RCC 7860 (cell line): ENCODE measurements around the gene EPHA6.
"Not testable (repeated sequence)": the region's sequence is repeated elsewhere in the genome, so short reads cannot be mapped to it uniquely, and the experiment has no call there.

ENCODE experiments used
- DNase-seq: peaks from one replicate; pipeline ENCODE4 v3.0.0-alpha.2; 2015; ENCODE audit warnings: low spot score
- FAIRE-seq: peaks from 2 replicates; lab custom pipeline; 2012; peaks lifted over from hg19 to GRCh38; lab: Jason Lieb, UNC

EPHA6 gene

DNA sequence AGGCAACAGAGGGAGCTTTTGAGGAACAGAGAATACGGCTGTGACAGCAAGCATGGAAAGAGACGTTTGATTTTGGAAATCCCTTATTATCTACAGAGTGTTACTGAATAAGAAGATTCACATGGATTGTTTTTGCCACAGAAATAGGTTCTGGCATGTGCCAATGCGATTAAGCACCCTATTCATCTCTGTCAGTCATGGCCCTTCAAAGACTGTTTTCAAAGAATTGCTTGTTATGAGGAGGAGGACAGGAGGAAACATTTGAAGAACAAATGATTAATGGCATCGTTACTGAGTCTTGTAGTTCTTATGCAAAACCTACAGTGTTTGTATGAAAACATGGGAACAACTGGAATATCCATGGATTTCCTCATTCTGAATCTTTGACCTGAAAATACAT is 86.2 kb downstream of the EPHA6 start:
- no peak for FAIRE-seq
- DNase-seq = no peak

- DNase-seq (no peak), FAIRE-seq (no peak)
These were observed 101.1 kb downstream of the EPHA6 start for GRCh38 chr3:96915445-96915844.

DNA sequence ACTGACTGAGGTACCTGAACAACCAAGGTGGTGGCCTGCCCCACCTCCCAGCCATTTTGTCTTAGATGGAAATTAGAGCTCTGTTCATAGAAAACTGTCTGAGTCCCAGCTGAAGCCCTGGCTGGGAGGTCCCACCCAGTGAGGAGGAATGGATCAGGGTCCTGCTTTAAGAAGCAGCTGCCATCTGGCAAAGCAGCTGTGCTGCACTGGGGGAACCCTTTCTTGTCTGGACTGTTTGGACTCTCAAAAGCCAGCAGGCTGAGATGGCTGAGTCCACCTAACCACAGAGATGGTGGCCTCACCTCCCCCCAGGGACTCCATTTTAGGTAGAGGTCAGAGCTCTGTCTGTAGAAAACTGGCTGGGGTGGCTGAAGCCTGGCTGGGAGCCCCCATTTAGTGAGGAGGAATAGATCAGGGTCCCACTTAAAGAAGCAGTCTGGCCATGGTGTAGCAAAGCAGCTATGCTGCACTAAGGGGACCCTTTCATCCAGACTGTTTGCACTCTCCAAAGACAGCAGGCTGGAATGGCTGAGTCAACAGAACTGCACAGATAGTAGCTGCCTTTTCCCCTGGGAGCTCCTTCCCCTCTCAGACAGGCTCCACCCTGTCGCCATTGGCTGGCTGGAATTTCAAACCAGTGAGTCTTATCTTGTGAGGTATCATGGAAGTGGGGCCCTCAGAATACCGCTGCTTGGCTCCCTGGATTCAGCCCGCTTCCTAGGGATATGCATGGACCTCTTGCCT is 116.9 kb downstream of the EPHA6 start:
- DNase-seq (peak; percentile 35), FAIRE-seq (no peak)

DNA sequence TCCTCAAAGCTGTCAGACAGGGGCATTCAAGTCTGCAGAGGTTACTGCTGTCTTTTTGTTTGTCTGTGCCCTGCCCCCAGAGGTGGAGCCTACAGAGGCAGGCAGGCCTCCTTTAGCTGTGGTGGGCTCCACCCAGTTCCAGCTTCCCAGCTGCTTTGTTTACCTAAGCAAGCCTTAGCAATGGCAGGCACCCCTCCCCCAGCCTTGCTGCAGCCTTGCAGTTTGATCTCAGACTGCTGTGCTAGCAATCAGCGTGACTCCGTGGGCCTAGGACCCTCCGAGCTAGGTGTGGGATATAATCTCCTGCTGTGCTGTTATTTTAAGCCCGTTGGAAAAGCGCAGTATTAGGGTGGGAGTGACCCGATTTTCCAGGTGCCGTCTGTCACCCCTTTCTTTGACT is 127.7 kb downstream of the EPHA6 start:
- FAIRE-seq = not testable (repeated sequence)

GRCh38 chr3:96958856-96959255 is 144.5 kb downstream of the EPHA6 start:
- FAIRE-seq = no peak
- DNase-seq = no peak

More for the DNA sequence above, 127.7 kb downstream of the EPHA6 start:
- not testable (repeated sequence) for DNase-seq

- no peak for FAIRE-seq
- no peak for DNase-seq
These were observed 145.1 kb downstream of the EPHA6 start for GRCh38 chr3:96959474-96959873.

GRCh38 chr3:96959901-96960641 is 145.7 kb downstream of the EPHA6 start:
- DNase-seq = no peak
- FAIRE-seq = no peak

- DNase-seq = no peak
- FAIRE-seq = no peak
These were observed 146.4 kb downstream of the EPHA6 start for GRCh38 chr3:96960661-96961330.

DNA sequence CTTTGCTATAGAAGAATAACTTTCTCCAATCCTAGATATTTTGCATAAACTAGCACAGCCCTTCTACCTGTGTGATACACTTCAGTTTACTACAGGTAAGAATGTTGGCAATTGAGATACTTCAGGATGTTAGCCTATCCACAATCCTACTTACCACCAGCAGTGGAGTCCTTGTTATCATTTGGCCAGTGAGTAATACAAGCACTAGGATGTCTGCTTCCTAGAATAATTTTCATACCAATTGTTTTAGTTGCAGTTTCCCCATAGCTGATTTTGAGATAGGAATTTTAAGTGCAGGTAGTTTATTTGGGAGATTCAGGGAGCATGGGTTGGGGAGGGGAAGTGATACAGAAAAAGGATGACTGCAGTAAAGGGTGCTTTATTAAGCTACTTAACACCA is 147.2 kb downstream of the EPHA6 start:
- DNase-seq (no peak), FAIRE-seq (no peak)

DNA sequence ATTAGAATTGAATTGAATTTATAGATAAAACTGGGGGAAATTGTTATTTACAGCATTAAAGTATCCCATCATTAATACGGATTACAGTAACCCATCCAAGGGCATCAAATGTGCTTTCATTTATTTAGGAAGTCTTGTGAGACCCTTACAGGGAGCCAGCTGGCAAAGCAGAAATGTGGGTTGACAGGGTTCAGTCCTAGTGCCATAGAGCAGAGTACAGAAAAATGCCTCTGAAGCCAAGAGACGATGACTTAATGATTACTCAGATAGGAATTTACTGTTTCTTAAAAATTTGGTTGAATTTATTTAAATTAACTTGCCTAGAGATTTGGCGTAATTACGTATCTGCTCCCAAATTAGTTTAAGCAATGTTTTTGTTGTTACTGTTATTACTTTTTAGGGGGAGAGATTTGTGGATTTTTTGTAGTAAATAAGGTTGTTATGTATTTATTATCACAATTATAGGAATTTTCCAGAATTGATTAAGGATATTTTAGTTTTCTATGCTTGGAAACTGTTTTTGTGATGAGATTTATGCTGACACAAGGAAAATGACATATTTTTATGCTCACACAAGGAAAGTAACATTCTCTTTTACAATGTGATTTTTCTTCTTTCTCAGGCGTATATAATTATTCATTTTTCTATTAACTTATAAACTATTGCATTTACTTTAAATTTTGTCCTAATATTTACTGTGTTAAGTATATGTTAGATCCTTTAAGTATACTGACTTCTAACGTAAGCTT is 152.0 kb downstream of the EPHA6 start:
- FAIRE-seq = no peak
- DNase-seq = no peak

GRCh38 chr3:96970211-96970610 is 155.8 kb downstream of the EPHA6 start:
- DNase-seq = no peak
- no peak for FAIRE-seq

DNA sequence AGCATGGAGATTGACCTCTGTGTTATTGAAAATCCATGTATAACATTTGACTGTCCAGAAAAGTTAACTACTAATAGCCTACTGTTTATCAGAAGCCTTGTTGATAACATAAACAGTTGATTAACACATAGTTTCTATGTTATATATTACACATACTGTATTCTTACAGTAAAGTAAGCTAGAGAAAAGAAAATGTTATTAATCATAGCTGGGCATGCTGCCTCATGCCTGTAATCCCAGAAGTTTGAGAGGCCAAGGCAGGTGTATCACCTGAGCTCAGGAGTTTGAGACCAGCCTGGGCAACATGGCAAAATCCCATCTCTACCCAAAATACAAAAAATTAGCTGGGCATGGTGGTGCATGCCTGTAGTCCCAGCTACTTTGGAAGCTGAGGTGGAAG is 163.3 kb downstream of the EPHA6 start:
- FAIRE-seq (no peak), DNase-seq (no peak)

- DNase-seq = not testable (repeated sequence)
- FAIRE-seq = peak; percentile 71
These were observed 169.3 kb downstream of the EPHA6 start for GRCh38 chr3:96983716-96984115.

- DNase-seq = no peak
- no peak for FAIRE-seq
These were observed 171.8 kb downstream of the EPHA6 start for GRCh38 chr3:96986241-96986640.

DNA sequence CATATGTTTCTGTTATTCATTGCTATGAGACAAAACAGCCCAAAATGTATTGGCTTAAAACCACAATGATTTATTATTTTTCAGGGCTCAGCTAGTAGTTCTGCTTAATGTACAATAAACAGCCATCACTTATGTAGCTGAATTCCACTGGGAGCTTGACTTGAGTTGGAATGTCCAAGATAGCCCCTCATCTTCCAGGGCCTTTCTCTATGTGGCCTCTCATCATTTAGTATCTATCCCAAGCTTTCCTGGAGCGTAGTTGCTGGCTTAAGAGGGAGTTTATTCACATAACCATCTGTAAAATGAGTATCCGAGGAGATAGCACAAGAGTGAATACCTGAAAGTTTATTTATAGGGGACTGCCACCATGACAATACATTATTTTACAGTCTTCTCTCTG is 176.8 kb downstream of the EPHA6 start:
- no peak for DNase-seq
- FAIRE-seq = no peak

DNA sequence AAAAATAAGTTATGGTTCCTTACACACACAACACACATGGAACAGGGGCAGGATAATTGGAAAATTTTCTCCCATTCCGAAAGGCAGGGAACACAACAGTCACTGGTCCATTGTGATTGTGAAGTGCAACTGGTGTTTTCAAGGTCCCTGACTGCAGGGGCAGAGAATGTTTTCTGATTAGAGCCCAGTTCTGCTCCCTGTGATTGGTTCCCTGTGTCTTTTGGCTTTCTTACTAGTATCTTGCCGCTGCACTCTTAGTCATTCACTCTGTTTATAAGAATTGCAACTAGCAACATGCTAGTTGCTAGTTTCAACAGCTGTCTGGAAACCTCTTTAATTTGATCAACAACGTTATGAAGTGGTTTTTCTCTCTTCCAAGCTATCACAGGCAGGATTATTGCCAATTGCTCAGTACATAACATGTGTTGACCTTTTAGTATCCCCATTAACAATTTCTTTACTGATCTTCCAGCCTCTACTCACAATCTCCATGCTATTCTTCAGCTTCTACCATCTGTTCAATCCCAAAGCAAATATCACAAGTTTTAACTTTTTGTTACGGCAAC is 177.5 kb downstream of the EPHA6 start:
- FAIRE-seq (no peak), DNase-seq (no peak)

- FAIRE-seq (no peak), DNase-seq (no peak)
These were observed 180.6 kb downstream of the EPHA6 start for GRCh38 chr3:96994988-96995387.

DNA sequence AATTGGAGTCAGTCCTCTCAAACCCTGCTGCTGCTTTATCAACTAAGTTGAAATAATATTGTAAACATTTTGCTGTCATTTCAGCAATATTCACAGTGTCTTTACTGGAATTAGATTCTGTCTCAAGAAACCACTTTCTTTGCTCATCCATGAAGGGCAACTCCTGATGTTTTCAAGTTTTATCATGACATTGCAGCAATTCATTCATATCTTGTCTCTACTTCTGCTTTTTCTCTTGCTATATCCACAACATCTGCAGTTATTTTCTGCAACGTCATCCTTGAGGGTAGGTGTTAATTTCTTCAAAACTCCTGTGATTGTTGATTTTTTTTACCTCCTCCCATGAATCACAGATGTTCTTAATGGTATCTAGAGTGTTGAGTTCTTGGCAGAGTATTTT is 181.6 kb downstream of the EPHA6 start:
- DNase-seq (no peak), FAIRE-seq (no peak)

DNA sequence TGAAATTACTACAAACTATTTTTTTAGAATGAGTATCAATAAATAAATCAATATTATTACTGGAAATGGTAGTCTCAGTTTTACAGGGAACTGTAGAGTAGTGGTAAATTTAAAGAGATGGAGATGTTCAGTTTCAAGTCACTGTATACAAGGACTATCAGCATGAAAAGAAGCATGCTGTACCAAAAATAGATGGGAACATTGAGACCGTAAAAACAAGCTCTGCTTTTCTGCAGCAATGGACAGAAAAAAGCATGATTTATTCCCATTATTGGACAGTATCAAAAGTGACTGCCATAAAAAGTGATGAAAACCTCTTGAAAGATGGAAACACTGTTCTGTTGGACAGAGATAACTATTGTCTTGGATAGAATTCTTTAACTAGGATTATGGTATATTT is 187.2 kb downstream of the EPHA6 start:
- FAIRE-seq (no peak), DNase-seq (no peak)

- DNase-seq (no peak), FAIRE-seq (no peak)
These were observed 195.1 kb downstream of the EPHA6 start for GRCh38 chr3:97009427-97010019.
